HepG2 (cell line): ENCODE data around the gene IRX3. TPM values are rescaled to one million over a fixed set of nuclear protein-coding genes. Genes with fewer than 3 reads are reported as not detected.

Source experiments
- ASH2L ChIP-seq: fragments of 300-600, 200-600 bp; sonication (generic); IDR thresholded peaks from 2 replicates; pipeline ENCODE4 v1.7.0; 2017; ENCODE audit warnings: low read depth, mild to moderate bottlenecking, moderate library complexity, mixed read lengths, low read length; ENCODE audit not compliant: insufficient read length
- CBFB ChIP-seq: sonication (generic); formaldehyde crosslinking; IDR thresholded peaks from 2 replicates; pipeline ENCODE4 v1.4.0; 2020; ENCODE audit warnings: missing genetic modification reagents
- EED ChIP-seq: sonication (generic); formaldehyde crosslinking; IDR thresholded peaks from 2 replicates; pipeline ENCODE4 v1.5.0; 2020; ENCODE audit warnings: mild to moderate bottlenecking, missing genetic modification reagents
- FOXO1 ChIP-seq: sonication (generic); formaldehyde crosslinking; IDR thresholded peaks from 2 replicates; pipeline ENCODE4 v1.4.0; 2020; ENCODE audit warnings: missing genetic modification reagents
- HNRNPK ChIP-seq: fragments of 200-400 bp; formaldehyde crosslinking; IDR thresholded peaks from 2 replicates; pipeline ENCODE4 v1.6.1; 2018; ENCODE audit warnings: low read length, low read depth, moderate library complexity, mild to moderate bottlenecking; ENCODE audit not compliant: poor library complexity, severe bottlenecking
- HOXA7 ChIP-seq: sonication (generic); formaldehyde crosslinking; IDR thresholded peaks from 2 replicates; pipeline ENCODE4 v1.8.1; 2022; ENCODE audit warnings: mild to moderate bottlenecking, missing genetic modification reagents, moderate library complexity
- JUND ChIP-seq: sonication (generic); formaldehyde crosslinking; IDR thresholded peaks from 2 replicates; pipeline ENCODE4 v1.8.0; 2022; ENCODE audit warnings: mild to moderate bottlenecking, missing genetic modification reagents
- SAFB2 ChIP-seq: sonication (generic); formaldehyde crosslinking; IDR thresholded peaks from 2 replicates; pipeline ENCODE4 v1.5.1; 2020; ENCODE audit warnings: missing genetic modification reagents, low read depth, mild to moderate bottlenecking, borderline replicate concordance
- SATB2 ChIP-seq: sonication (generic); formaldehyde crosslinking; IDR thresholded peaks from 2 replicates; pipeline ENCODE4 v1.5.0; 2020; ENCODE audit warnings: missing genetic modification reagents
- SMYD3 ChIP-seq: sonication (generic); formaldehyde crosslinking; IDR thresholded peaks from 2 replicates; pipeline ENCODE4 v1.8.1; 2023; ENCODE audit warnings: mild to moderate bottlenecking, missing genetic modification reagents
- SOX5 ChIP-seq: IDR thresholded peaks from 2 replicates; pipeline ENCODE4 v1.6.1; 2016; ENCODE audit warnings: borderline replicate concordance
- SOX6 ChIP-seq, 2 experiments: fragments of 450-650 bp in 1 of 2; sonication (generic) in 1 of 2; formaldehyde crosslinking in 1 of 2; IDR thresholded peaks; 2 replicates each; pipeline versions ENCODE4 v1.4.0 to v1.6.1; 2017 to 2020; ENCODE audit warnings: antibody characterized with exemption in 1 of 2, mild to moderate bottlenecking in 1 of 2, missing genetic modification reagents in 1 of 2
- XBP1 ChIP-seq: sonication (generic); formaldehyde crosslinking; IDR thresholded peaks from 2 replicates; pipeline ENCODE4 v1.5.0; 2020; ENCODE audit warnings: missing genetic modification reagents
- ZFP62 ChIP-seq: sonication (generic); formaldehyde crosslinking; IDR thresholded peaks from 2 replicates; pipeline ENCODE4 v1.4.0; 2020; ENCODE audit warnings: missing genetic modification reagents
- ZNF10 ChIP-seq: sonication (generic); formaldehyde crosslinking; IDR thresholded peaks from 2 replicates; pipeline ENCODE4 v1.4.0; 2020; ENCODE audit warnings: mild to moderate bottlenecking, low read depth, missing genetic modification reagents, borderline replicate concordance
- ZNF235 ChIP-seq: sonication (generic); formaldehyde crosslinking; IDR thresholded peaks from 2 replicates; pipeline ENCODE4 v1.8.1; 2023; ENCODE audit warnings: mild to moderate bottlenecking, missing genetic modification reagents, borderline replicate concordance
- ZNF468 ChIP-seq: sonication (generic); formaldehyde crosslinking; IDR thresholded peaks from 2 replicates; pipeline ENCODE4 v1.8.0; 2022; ENCODE audit warnings: mild to moderate bottlenecking, moderate library complexity, missing genetic modification reagents
- ZNF543 ChIP-seq: sonication (generic); formaldehyde crosslinking; IDR thresholded peaks from 2 replicates; pipeline ENCODE4 v1.4.0; 2020; ENCODE audit warnings: mild to moderate bottlenecking, missing genetic modification reagents
- ZNF616 ChIP-seq: sonication (generic); formaldehyde crosslinking; IDR thresholded peaks from 2 replicates; pipeline ENCODE4 v1.5.0; 2020; ENCODE audit warnings: low read depth, mild to moderate bottlenecking, missing genetic modification reagents
- polyA plus RNA-seq, 8 experiments: library from polyadenylated mRNA; depleted of rRNA in 3 of 8; stranded (reverse) in 7 of 8; unstranded in 1 of 8; fragments of >200 nt; fragmentation: Illumina TruSeq in 4 of 8; extraction: Trizol in 4 of 8; gene quantifications; 2 replicates each; pipeline versions ENCODE4 v1.2.1 to v1.2.3, GENCODE V29; 2011 to 2016; ENCODE audit warnings: low read depth in 4 of 8, missing spikeins in 1 of 8, mixed read lengths in 1 of 8; ENCODE audit not compliant: insufficient read depth in 1 of 8
- total RNA-seq, 5 experiments: library from RNA; depleted of rRNA; stranded (reverse); fragments of >200 nt; fragmentation: Illumina TruSeq; extraction: Trizol; gene quantifications; 2 replicates each; pipeline ENCODE4 v1.2.3, GENCODE V29; 2016; ENCODE audit warnings: low read depth in 1 of 5
- TF ChIP-seq, protein P1 (sequence below): sonication (generic); formaldehyde crosslinking; IDR thresholded peaks from 2 replicates; pipeline ENCODE4 v1.4.0; 2020; ENCODE audit warnings: missing genetic modification reagents
- TF ChIP-seq, protein P2 (sequence below): sonication (generic); formaldehyde crosslinking; IDR thresholded peaks from 2 replicates; pipeline ENCODE4 v1.5.0; 2020; ENCODE audit warnings: missing genetic modification reagents, mild to moderate bottlenecking, borderline replicate concordance
- TF ChIP-seq, protein P3 (sequence below): sonication (generic); formaldehyde crosslinking; conservative IDR thresholded peaks from 2 replicates; pipeline ENCODE4 v1.4.0; 2020; ENCODE audit warnings: missing genetic modification reagents
- TF ChIP-seq, protein P4 (sequence below): sonication (generic); formaldehyde crosslinking; conservative IDR thresholded peaks from 2 replicates; pipeline ENCODE4 v1.5.0; 2020; ENCODE audit warnings: missing genetic modification reagents

IRX3 gene
- total and polyA plus RNA-seq, 2 of the 13 experiments (the other 11 are each of a cell fraction or from before 2014, with no cell fraction given) = 9.2 to 16.4 TPM

DNA sequence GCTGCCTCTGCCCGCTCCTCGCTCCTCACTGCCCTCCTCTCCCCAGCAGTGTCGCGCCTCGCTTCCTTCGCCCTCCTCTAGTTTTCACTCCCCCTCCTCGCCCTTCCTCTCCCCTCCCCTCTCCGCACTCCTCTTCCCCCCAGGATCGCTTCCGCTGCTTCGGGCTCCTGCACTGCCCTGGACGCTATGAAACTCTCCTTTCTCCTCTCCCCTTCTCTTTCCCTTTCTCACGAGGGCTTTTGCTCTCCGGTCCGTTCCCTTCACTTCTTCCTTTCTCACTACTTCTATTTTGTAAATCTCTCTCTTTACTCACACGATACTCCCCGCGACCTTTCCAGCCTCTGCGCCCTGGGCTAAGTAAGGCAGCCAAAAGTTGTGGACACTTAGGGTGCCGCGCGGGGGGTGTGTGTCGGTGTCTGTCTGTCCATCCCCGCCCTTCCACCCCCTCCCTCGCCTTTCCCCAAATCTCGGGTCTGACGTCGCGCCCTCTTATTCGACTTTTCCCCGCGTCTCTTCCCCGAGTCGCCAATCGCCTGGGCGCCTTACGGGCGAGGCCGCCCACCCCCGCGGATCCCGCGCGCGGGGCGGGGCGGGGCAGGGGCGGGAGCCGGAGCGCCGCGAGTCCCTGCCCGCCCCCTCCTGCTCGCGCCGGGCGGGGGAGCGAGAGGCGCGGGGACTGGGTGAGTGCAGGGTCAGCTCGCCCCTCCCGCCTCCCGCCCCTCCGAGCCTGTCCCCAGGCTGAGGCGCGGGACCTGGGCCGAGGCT is at the start of gene IRX3 (continued):
- TF ChIP-seq JUND (CRISPR knock-in tag) = no peak
- 0 out of 2 replicates have a peak, but pooled peaks have one; percentile 6 for TF ChIP-seq FOXO1 (CRISPR knock-in tag)
- TF ChIP-seq, protein P1, sequence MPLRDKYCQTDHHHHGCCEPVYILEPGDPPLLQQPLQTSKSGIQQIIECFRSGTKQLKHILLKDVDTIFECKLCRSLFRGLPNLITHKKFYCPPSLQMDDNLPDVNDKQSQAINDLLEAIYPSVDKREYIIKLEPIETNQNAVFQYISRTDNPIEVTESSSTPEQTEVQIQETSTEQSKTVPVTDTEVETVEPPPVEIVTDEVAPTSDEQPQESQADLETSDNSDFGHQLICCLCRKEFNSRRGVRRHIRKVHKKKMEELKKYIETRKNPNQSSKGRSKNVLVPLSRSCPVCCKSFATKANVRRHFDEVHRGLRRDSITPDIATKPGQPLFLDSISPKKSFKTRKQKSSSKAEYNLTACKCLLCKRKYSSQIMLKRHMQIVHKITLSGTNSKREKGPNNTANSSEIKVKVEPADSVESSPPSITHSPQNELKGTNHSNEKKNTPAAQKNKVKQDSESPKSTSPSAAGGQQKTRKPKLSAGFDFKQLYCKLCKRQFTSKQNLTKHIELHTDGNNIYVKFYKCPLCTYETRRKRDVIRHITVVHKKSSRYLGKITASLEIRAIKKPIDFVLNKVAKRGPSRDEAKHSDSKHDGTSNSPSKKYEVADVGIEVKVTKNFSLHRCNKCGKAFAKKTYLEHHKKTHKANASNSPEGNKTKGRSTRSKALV (CRISPR knock-in tag) = no peak
- no peak; the same call in 1 of the 2 replicates for TF ChIP-seq ZNF543 (CRISPR knock-in tag)
- TF ChIP-seq, protein P2, sequence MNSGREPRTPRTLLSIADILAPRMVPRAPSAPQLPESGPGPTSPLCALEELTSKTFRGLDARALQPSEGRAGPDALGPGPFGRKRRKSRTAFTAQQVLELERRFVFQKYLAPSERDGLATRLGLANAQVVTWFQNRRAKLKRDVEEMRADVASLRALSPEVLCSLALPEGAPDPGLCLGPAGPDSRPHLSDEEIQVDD (CRISPR knock-in tag) = no peak
- no peak for TF ChIP-seq SATB2 (CRISPR knock-in tag)
- peak; percentile 41 for TF ChIP-seq SOX5 (CRISPR knock-in tag)
- no peak for TF ChIP-seq SOX6 (IDR thresholded peaks at IDR 0.05)
- TF ChIP-seq SOX6 (CRISPR knock-in tag; IDR thresholded peaks at IDR 0.05) = no peak
- no peak for TF ChIP-seq HOXA7 (CRISPR knock-in tag)
- TF ChIP-seq, protein P3, sequence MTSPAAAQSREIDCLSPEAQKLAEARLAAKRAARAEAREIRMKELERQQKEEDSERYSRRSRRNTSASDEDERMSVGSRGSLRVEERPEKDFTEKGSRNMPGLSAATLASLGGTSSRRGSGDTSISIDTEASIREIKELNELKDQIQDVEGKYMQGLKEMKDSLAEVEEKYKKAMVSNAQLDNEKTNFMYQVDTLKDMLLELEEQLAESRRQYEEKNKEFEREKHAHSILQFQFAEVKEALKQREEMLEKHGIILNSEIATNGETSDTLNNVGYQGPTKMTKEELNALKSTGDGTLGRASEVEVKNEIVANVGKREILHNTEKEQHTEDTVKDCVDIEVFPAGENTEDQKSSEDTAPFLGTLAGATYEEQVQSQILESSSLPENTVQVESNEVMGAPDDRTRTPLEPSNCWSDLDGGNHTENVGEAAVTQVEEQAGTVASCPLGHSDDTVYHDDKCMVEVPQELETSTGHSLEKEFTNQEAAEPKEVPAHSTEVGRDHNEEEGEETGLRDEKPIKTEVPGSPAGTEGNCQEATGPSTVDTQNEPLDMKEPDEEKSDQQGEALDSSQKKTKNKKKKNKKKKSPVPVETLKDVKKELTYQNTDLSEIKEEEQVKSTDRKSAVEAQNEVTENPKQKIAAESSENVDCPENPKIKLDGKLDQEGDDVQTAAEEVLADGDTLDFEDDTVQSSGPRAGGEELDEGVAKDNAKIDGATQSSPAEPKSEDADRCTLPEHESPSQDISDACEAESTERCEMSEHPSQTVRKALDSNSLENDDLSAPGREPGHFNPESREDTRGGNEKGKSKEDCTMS (CRISPR knock-in tag) = no peak
- TF ChIP-seq ZNF616 (CRISPR knock-in tag) = no peak
- TF ChIP-seq, protein P4, sequence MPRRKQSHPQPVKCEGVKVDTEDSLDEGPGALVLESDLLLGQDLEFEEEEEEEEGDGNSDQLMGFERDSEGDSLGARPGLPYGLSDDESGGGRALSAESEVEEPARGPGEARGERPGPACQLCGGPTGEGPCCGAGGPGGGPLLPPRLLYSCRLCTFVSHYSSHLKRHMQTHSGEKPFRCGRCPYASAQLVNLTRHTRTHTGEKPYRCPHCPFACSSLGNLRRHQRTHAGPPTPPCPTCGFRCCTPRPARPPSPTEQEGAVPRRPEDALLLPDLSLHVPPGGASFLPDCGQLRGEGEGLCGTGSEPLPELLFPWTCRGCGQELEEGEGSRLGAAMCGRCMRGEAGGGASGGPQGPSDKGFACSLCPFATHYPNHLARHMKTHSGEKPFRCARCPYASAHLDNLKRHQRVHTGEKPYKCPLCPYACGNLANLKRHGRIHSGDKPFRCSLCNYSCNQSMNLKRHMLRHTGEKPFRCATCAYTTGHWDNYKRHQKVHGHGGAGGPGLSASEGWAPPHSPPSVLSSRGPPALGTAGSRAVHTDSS (CRISPR knock-in tag) = no peak
- no peak for TF ChIP-seq EED (CRISPR knock-in tag)
- no peak for TF ChIP-seq ZNF468
- no peak for TF ChIP-seq XBP1 (CRISPR knock-in tag)
- TF ChIP-seq SAFB2 = peak; percentile 54; the same call in 1 of the 2 replicates
- TF ChIP-seq ASH2L = peak; percentile 92
- no peak for TF ChIP-seq SMYD3 (CRISPR knock-in tag)
- TF ChIP-seq HNRNPK = peak; percentile 13
- no peak for TF ChIP-seq ZNF235
- no peak for TF ChIP-seq ZFP62 (CRISPR knock-in tag)
- TF ChIP-seq ZNF10 (CRISPR knock-in tag) = no peak
- TF ChIP-seq CBFB (CRISPR knock-in tag) = no peak
